K562 (cell line): ENCODE results near the gene SMG6. TPM values are rescaled to one million over a fixed set of nuclear protein-coding genes. Genes with fewer than 3 reads are reported as not detected.

ENCODE experiments used
- ATAC-seq: fragments of 200-7000 bp; cut with Tn5 transposase; 3 replicates; pipeline ENCODE4 v1.9.1; 2020; ENCODE audit warnings: moderate library complexity
- BruUV-seq: library from RNA; stranded (reverse); fragments of 400-500 nt; replicated peaks from 2 replicates; lab custom pipeline; 2021; lab: Mats Ljungman, UMichigan
- CTCF ChIA-PET: fragments of 300-600 bp; formaldehyde crosslinking; extraction: SDS; loops from one replicate; lab custom pipeline; 2021; ENCODE audit warnings: low intra/inter-chr PET ratio; lab: Yijun Ruan, JAX
- POLR2A ChIA-PET: fragments of 300-600, 350-650 bp; sonication (Branson Sonifier 250); formaldehyde crosslinking; extraction: SDS; loops from one replicate; lab custom pipeline; 2021; ENCODE audit warnings: antibody characterized with exemption, inconsistent platforms; lab: Yijun Ruan, JAX
- DNase-seq, 4 experiments: peaks; one replicate each; pipeline versions ENCODE4 v3.0.0 to v3.0.0-alpha.2; 2011 to 2018; ENCODE audit warnings: low spot score in 3 of 4, mixed read lengths in 3 of 4; ENCODE audit errors: extremely low read depth in 1 of 4
- FAIRE-seq: peaks from 2 replicates; lab custom pipeline; 2011; peaks lifted over from hg19 to GRCh38; lab: Jason Lieb, UNC
- H2AFZ ChIP-seq: 2 replicates; pipeline ENCODE4 v1.6.0; 2011; ENCODE audit warnings: low read depth, low read length, control low read depth, inconsistent platforms
- H3K27ac ChIP-seq: fragments of 200-600 bp; 3 replicates; pipeline ENCODE4 v1.8.0; 2011; ENCODE audit warnings: low read depth, mild to moderate bottlenecking, control low read depth, inconsistent platforms, low read length, moderate library complexity, mixed read lengths; ENCODE audit errors: extremely low read depth
- H3K27me3 ChIP-seq, 2 experiments: fragments of 300-600 bp in 1 of 2; 2 replicates in 1 of 2; 3 replicates in 1 of 2; pipeline versions ENCODE4 v1.6.0 to v1.8.0; 2011; ENCODE audit warnings: inconsistent platforms in 2 of 2, low read length in 2 of 2, mild to moderate bottlenecking in 1 of 2, mixed read lengths in 1 of 2, moderate library complexity in 1 of 2; ENCODE audit not compliant: control insufficient read depth in 2 of 2, insufficient read depth in 2 of 2
- H3K36me3 ChIP-seq: fragments of 300-600 bp; 3 replicates; pipeline ENCODE4 v1.8.0; 2011; ENCODE audit warnings: mild to moderate bottlenecking, low read length, inconsistent platforms; ENCODE audit not compliant: control insufficient read depth, insufficient read depth
- H3K4me1 ChIP-seq, 2 experiments: fragments of 200-600 bp in 1 of 2; replicated peaks in 1 of 2; 2 replicates in 1 of 2; 3 replicates in 1 of 2; pipeline versions ENCODE4 v1.5.1 to v1.8.0; 2011; ENCODE audit warnings: inconsistent platforms in 2 of 2, low read length in 2 of 2, mild to moderate bottlenecking in 1 of 2, mixed read lengths in 1 of 2, moderate library complexity in 1 of 2; ENCODE audit not compliant: control insufficient read depth in 2 of 2, insufficient read depth in 2 of 2
- H3K4me2 ChIP-seq: 2 replicates; pipeline ENCODE4 v1.6.1; 2011; ENCODE audit warnings: low read length, control low read depth, inconsistent platforms, mixed read lengths; ENCODE audit not compliant: insufficient read depth
- H3K4me3 ChIP-seq: fragments of 200-600 bp; sonication (generic), shearing (Covaris generic); 2 replicates; pipeline ENCODE4 v1.5.1; 2016; ENCODE audit warnings: control low read depth, inconsistent platforms
- H3K79me2 ChIP-seq: fragments of 200-600 bp; 3 replicates; pipeline ENCODE4 v1.8.0; 2011; ENCODE audit warnings: low read length, inconsistent platforms; ENCODE audit not compliant: control insufficient read depth, insufficient read depth
- H3K9ac ChIP-seq, 2 experiments: 2 replicates each; pipeline versions ENCODE4 v1.6.0 to v1.6.1; 2011; ENCODE audit warnings: low read depth in 2 of 2, low read length in 2 of 2, control low read depth in 1 of 2, inconsistent platforms in 1 of 2, mild to moderate bottlenecking in 1 of 2, mixed read lengths in 1 of 2; ENCODE audit not compliant: insufficient read depth in 1 of 2
- H3K9me1 ChIP-seq: one replicate; pipeline ENCODE4 v1.6.0; 2011; ENCODE audit warnings: inconsistent platforms, mild to moderate bottlenecking, low read length, moderate library complexity; ENCODE audit not compliant: control insufficient read depth, insufficient read depth
- H3K9me3 ChIP-seq: replicated peaks from 2 replicates; pipeline ENCODE4 v1.5.1; 2011; ENCODE audit warnings: low read depth, low read length, inconsistent platforms; ENCODE audit not compliant: control insufficient read depth, insufficient read depth
- H4K20me1 ChIP-seq: replicated peaks from 2 replicates; pipeline ENCODE4 v1.6.1; 2011; ENCODE audit warnings: low read length, inconsistent platforms, mixed read lengths; ENCODE audit not compliant: control insufficient read depth, insufficient read depth
- ARID2 ChIP-seq: fragments of 450-650 bp; IDR thresholded peaks from 2 replicates; pipeline ENCODE4 v1.6.1; 2017; ENCODE audit warnings: antibody characterized with exemption, mild to moderate bottlenecking
- BHLHE40 ChIP-seq: IDR thresholded peaks from 2 replicates; pipeline ENCODE4 v1.6.1; 2011; ENCODE audit warnings: low read length, improper control_type of control experiment
- ETS2 ChIP-seq: IDR thresholded peaks from 2 replicates; pipeline ENCODE4 v1.6.1; 2016; ENCODE audit warnings: borderline replicate concordance, missing genetic modification characterization, mild to moderate bottlenecking, moderate library complexity, missing compliant biosample characterization; ENCODE audit not compliant: poor library complexity, severe bottlenecking
- FOSL1 ChIP-seq: fragments of 200-800 bp; sonication (Bioruptor generic); conservative IDR thresholded peaks from 2 replicates; pipeline ENCODE4 v1.6.1; 2016; ENCODE audit warnings: missing genetic modification characterization, missing compliant biosample characterization
- GABPB1 ChIP-seq: sonication (generic); formaldehyde crosslinking; IDR thresholded peaks from 2 replicates; pipeline ENCODE4 v1.8.0; 2022; ENCODE audit warnings: mild to moderate bottlenecking, missing genetic modification reagents
- JUND ChIP-seq, 2 experiments: IDR thresholded peaks; 2 replicates in 1 of 2; 3 replicates in 1 of 2; pipeline ENCODE4 v1.6.1; 2011; ENCODE audit warnings: borderline replicate concordance in 2 of 2, low read depth in 2 of 2, low read length in 2 of 2, improper control_type of control experiment in 1 of 2, missing biosample characterization in 1 of 2, missing genetic modification characterization in 1 of 2, missing genetic modification reagents in 1 of 2
- KAT8 ChIP-seq: fragments of 450-650 bp; IDR thresholded peaks from 2 replicates; pipeline ENCODE4 v1.6.1; 2016; ENCODE audit warnings: low read depth, mild to moderate bottlenecking
- MYBL2 ChIP-seq, 2 experiments: fragments of 450-650 bp in 1 of 2; sonication (generic) in 1 of 2; formaldehyde crosslinking in 1 of 2; IDR thresholded peaks; 2 replicates each; pipeline versions ENCODE4 v1.6.1 to v1.8.1; 2017 to 2022; ENCODE audit warnings: borderline replicate concordance in 1 of 2, inconsistent platforms in 1 of 2, low read depth in 1 of 2, mild to moderate bottlenecking in 1 of 2, missing genetic modification reagents in 1 of 2, moderate library complexity in 1 of 2
- MYC ChIP-seq, 2 experiments: fragments of 250-450 bp in 1 of 2; sonication (Bioruptor Pico) in 1 of 2; IDR thresholded peaks; 2 replicates each; pipeline versions ENCODE4 v1.5.1 to v1.6.1; 2012 to 2021; ENCODE audit warnings: low read depth in 2 of 2, borderline replicate concordance in 1 of 2, improper control_type of control experiment in 1 of 2, low read length in 1 of 2, mild to moderate bottlenecking in 1 of 2, moderate library complexity in 1 of 2
- NFE2 ChIP-seq: IDR thresholded peaks from 2 replicates; pipeline ENCODE4 v1.6.1; 2014; ENCODE audit warnings: antibody characterized with exemption, low read depth
- TCF3 ChIP-seq: sonication (generic); formaldehyde crosslinking; IDR thresholded peaks from 2 replicates; pipeline ENCODE4 v1.4.0; 2020; ENCODE audit warnings: mild to moderate bottlenecking, missing genetic modification reagents
- ZEB2 ChIP-seq: fragments of 450-650 bp; IDR thresholded peaks from 2 replicates; pipeline ENCODE4 v1.6.1; 2016
- ZNF253 ChIP-seq: fragments of 250-450 bp; sonication (Bioruptor Pico); conservative IDR thresholded peaks from 2 replicates; pipeline ENCODE4 v1.6.1; 2021; ENCODE audit warnings: mild to moderate bottlenecking
- WGBS: fragments of 100-300 bp; shearing (Covaris generic); methylation state at CpG from one replicate; pipeline ENCODE4 v1.1.6; 2016; ENCODE audit warnings: low coverage, mixed read lengths; ENCODE audit not compliant: insufficient coverage; ENCODE audit errors: missing lambda C conversion rate; 5-methylcytosine and 5-hydroxymethylcytosine counted together
- in situ Hi-C: fragments of 300-500 bp; cut with MboI; formaldehyde crosslinking; loops from 4 replicates; pipeline ENCODE4 v1.15.0; 2018; ENCODE audit warnings: inconsistent platforms, mixed read lengths
- intact Hi-C: fragments of 100-400 bp; cut with micrococcal nuclease; formaldehyde crosslinking; loops from 2 replicates; pipeline ENCODE4 v1.14.2; 2022
- polyA plus RNA-seq, 8 experiments: library from polyadenylated mRNA; depleted of rRNA in 4 of 8; stranded (reverse) in 5 of 8; unstranded in 3 of 8; fragments of >200 nt; fragmentation: Nextera tagmentation in 2 of 8; fragmentation: Illumina TruSeq in 1 of 8; extraction: Ambion mirVana in 2 of 8; extraction: Trizol in 1 of 8; gene quantifications; 2 replicates each; pipeline versions ENCODE4 v1.2.1 to v1.2.3, GENCODE V29; 2011 to 2014; ENCODE audit warnings: inconsistent platforms in 1 of 8, missing spikeins in 1 of 8
- total RNA-seq, 7 experiments: library from RNA; depleted of rRNA in 6 of 7; stranded (reverse); fragments of >200 nt in 6 of 7; fragmentation: Illumina TruSeq in 2 of 7; extraction: Trizol in 2 of 7; gene quantifications; 2 replicates each; pipeline versions ENCODE4 v1.2.1 to v1.2.3, GENCODE V29; 2011 to 2021; ENCODE audit warnings: low replicate concordance in 1 of 7
- TF ChIP-seq, protein P1 (sequence below): sonication (generic); formaldehyde crosslinking; IDR thresholded peaks from 2 replicates; pipeline ENCODE4 v1.5.0; 2020; ENCODE audit warnings: missing genetic modification reagents
- TF ChIP-seq, protein P2 (sequence below), 2 experiments: fragments of 250-450 bp in 1 of 2; fragments of 450-650 bp in 1 of 2; sonication (Bioruptor Pico) in 1 of 2; IDR thresholded peaks; 2 replicates each; pipeline versions ENCODE4 v1.6.1 to v1.8.0; 2016 to 2021; ENCODE audit warnings: mild to moderate bottlenecking in 2 of 2, moderate library complexity in 2 of 2, missing compliant biosample characterization in 1 of 2, missing genetic modification characterization in 1 of 2
- TF ChIP-seq, protein P3 (sequence below), 2 experiments: IDR thresholded peaks; 2 replicates each; pipeline ENCODE4 v1.6.1; 2011; ENCODE audit warnings: borderline replicate concordance in 1 of 2, control low read depth in 1 of 2, low read depth in 1 of 2, low read length in 1 of 2, mild to moderate bottlenecking in 1 of 2, mixed read lengths in 1 of 2, moderate library complexity in 1 of 2; ENCODE audit not compliant: insufficient read depth in 1 of 2, insufficient read length in 1 of 2, poor library complexity in 1 of 2, severe bottlenecking in 1 of 2; ENCODE audit errors: extremely low read depth in 1 of 2

SMG6 gene
- total and polyA plus RNA-seq, 9 of the 15 experiments (the other 6 are each of a cell fraction or from before 2014, with no cell fraction given): 0.44 to 13.9 (median 6.0) TPM

DNA sequence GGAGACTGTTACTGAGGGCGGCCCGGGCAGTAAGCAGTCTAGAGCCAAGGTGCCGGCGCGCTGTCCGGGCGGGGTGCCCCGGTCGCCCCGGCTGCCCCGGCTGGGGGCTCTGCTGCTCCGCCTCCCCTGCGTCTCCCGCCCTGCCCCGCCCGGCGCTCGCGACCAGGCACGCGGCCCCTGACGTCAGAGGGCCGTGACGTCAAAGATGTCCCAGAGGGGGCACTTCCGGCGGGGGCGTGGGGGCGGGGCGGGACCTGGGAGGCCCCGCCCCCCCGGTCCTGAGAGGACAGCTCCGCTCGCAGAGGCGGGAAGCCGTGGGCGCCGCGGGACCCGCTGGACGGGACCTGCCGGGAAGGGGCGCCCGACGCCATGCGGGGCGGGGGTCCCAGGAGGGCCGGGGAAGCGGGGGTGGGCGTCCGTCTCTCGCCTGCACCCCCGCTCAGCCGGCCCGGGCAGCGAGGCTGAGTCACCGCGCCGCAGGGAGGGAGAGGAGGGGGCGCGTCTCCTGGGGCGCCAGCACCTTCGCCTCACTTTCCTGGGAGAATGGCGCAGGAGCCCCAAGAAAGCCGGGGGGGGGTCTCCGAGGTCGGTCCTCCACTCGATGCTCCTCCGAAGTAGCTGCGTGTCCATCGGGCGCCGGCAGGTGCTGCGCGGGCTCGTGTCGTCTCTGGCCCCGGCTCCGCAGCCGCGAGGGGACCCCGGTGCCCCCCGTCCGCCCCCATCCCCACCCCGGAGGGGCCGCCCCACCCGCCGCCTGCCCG is 253.1 kb downstream of the SMG6 start:
- H3K79me2 ChIP-seq: no peaks in the 10 kb centered on the region
- peak overlapping the region; percentile 70; the same call in 1 of the 3 replicates for H3K27ac ChIP-seq
- peak overlapping the region in 1 of 2 experiments; percentile 84; a peak in 3 of 4 replicates for H3K9ac ChIP-seq
- H3K9me3 ChIP-seq: no peaks in the 10 kb centered on the region
- H3K4me2 ChIP-seq: peak overlapping the region; percentile 65
- peak; percentile 63 for ATAC-seq
- peak overlapping the region; percentile 59; the same call in 1 of the 2 replicates for H2AFZ ChIP-seq
- no TSS peak for BruUV-seq
- POLR2A ChIA-PET: interaction anchor here (1.2 kb wide), 1 partner anchor 14 kb away, joined by 3 read pairs; no protein-coding TSS in a partner anchor
- CTCF ChIA-PET: no interaction called here
- intact Hi-C loops (loop anchor here (5.0 to 10.0 kb wide), 2 partner anchors 124 to 302 kb away; no protein-coding TSS in a partner anchor), in situ Hi-C loops (no loop called here)
- H3K36me3 ChIP-seq: no peaks in the 10 kb centered on the region
- FAIRE-seq: no peak
- no CpG with 5 or more reads among the region's 88 CpGs for WGBS
- no peaks in the 10 kb centered on the region for H3K27me3 ChIP-seq
- H3K4me3 ChIP-seq: peak overlapping the region; percentile 42
- DNase-seq: peak; percentile 83 to 85 (median 84)
- H4K20me1 ChIP-seq: no peaks in the 10 kb centered on the region
- peaks cover 8 to 44% of the 10 kb centered on the region in 2 experiments; a peak in 4 of 5 replicates for H3K4me1 ChIP-seq
- no peaks in the 10 kb centered on the region for H3K9me1 ChIP-seq
- TF ChIP-seq KAT8 (no peak), MYBL2 (IDR thresholded peaks at IDR 0.05; ENCODE audit: low read depth) (no peak), MYBL2 (CRISPR knock-in tag; IDR thresholded peaks at IDR 0.05; ENCODE audit: borderline replicate concordance) (no peak), FOSL1 (tag) (peak; percentile 43), ZEB2 (no peak), JUND (IDR thresholded peaks at IDR 0.05; ENCODE audit: borderline replicate concordance, low read depth, low read length) (peak; percentile 21; the same call in 1 of the 2 replicates), JUND (tag; IDR thresholded peaks at IDR 0.05; ENCODE audit: borderline replicate concordance, low read depth, low read length) (no peak; the same call in 2 of the 3 replicates), TCF3 (CRISPR knock-in tag) (no peak), NFE2 (0 out of 2 replicates have a peak, but pooled peaks have one; percentile 9), ZNF253 (CRISPR knock-in tag) (no peak), ARID2 (no peak), BHLHE40 (peak; percentile 26; the same call in 1 of the 2 replicates), ETS2 (tag) (no peak), MYC (IDR thresholded peaks at IDR 0.05; ENCODE audit: low read depth, low read length) (peak; percentile 89), MYC (CRISPR knock-in tag; IDR thresholded peaks at IDR 0.05; ENCODE audit: borderline replicate concordance, low read depth) (no peak), GABPB1 (CRISPR knock-in tag) (peak; percentile 91)
- TF ChIP-seq, protein P1, sequence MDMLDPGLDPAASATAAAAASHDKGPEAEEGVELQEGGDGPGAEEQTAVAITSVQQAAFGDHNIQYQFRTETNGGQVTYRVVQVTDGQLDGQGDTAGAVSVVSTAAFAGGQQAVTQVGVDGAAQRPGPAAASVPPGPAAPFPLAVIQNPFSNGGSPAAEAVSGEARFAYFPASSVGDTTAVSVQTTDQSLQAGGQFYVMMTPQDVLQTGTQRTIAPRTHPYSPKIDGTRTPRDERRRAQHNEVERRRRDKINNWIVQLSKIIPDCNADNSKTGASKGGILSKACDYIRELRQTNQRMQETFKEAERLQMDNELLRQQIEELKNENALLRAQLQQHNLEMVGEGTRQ (CRISPR knock-in tag): 0 out of 2 replicates have a peak, but pooled peaks have one; percentile 36
- TF ChIP-seq, protein P2, sequence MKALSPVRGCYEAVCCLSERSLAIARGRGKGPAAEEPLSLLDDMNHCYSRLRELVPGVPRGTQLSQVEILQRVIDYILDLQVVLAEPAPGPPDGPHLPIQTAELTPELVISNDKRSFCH (CRISPR knock-in tag; IDR thresholded peaks at IDR 0.05): no peak
- TF ChIP-seq, protein P2 (tag; IDR thresholded peaks at IDR 0.05): no peak
- TF ChIP-seq, protein P3, sequence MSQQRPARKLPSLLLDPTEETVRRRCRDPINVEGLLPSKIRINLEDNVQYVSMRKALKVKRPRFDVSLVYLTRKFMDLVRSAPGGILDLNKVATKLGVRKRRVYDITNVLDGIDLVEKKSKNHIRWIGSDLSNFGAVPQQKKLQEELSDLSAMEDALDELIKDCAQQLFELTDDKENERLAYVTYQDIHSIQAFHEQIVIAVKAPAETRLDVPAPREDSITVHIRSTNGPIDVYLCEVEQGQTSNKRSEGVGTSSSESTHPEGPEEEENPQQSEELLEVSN (IDR thresholded peaks at IDR 0.05; ENCODE audit: borderline replicate concordance in 1 of 2, extremely low read depth in 1 of 2, insufficient read depth in 1 of 2, insufficient read length in 1 of 2, low read depth in 1 of 2, low read length in 1 of 2, poor library complexity in 1 of 2, severe bottlenecking in 1 of 2): peak; percentile 60 to 96
